NCI-H748 (cell line): ENCODE results near the gene TMPRSS9.

Experiments
- DNase-seq: peaks from one replicate; lab custom pipeline; 2025; ENCODE audit not compliant: unreplicated experiment; lab: John Stamatoyannopoulos, UW

TMPRSS9 gene

GRCh38 chr19:2358548-2359173 lies 1.4 kb upstream of the TMPRSS9 start:
- no peak for DNase-seq

DNA sequence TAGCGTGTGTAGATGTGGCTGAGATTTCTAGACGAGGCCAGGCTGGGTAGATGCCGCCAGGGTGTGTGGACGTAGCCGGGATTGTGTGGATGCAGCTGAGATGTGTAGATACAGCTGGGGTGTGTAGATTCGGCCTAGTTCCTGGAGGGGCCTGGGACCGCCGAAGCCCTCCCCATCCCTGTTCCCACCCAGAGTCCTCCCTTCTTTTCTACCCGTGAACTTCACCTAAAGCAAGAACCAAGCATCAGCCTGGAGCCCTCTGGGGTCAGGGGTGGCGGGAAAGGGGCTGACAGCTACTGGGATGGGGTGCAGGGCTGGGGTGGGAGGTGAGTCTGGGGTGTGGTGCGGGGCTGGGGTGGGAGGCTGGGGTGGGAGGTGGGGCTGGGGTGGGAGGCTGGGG lies 768 bp downstream of the TMPRSS9 start:
- no peak for DNase-seq

GRCh38 chr19:2361246-2362045 lies 1.4 kb downstream of the TMPRSS9 start:
- no peak for DNase-seq

GRCh38 chr19:2362046-2362969 lies 2.2 kb downstream of the TMPRSS9 start:
- DNase-seq = no peak

GRCh38 chr19:2362970-2363300 lies 2.9 kb downstream of the TMPRSS9 start:
- no peak for DNase-seq

GRCh38 chr19:2363419-2363818 lies 3.4 kb downstream of the TMPRSS9 start:
- no peak for DNase-seq

DNA sequence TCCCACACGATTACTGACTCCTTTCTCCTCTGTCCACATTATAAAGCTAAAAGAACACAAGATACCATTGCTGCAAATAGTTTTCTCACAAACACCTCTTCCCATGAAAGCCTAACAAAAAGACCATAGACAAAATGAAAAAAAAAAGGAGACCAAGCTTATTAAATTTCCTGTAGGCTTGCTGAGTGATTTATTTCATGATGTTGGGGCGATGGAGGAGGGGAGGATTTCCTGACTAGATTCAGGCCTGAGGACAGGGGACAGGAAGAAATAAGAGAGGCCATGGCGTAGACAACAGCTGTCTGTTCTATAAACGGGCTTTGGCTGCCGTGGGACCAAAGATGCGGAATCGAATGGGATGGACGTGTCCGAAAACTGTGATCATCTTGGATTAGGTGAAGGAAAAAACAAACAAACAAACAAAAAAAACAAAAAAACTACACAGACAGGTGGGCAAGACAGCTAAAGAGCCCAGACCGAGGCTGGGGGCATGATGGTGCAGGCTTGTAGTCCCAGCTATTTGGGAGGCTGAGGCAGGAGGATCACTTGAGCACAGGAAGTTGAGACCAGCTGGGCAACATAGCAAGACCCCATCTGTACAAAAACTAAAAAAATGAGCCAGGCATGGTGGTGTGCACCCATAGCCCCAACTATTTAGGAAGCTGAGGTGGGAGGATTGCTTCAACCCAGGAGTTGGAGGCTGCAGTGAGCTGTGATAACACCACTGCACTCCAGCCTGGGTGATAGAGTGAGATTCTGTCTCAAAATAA lies 5.3 kb downstream of the TMPRSS9 start:
- DNase-seq = no peak

- no peak for DNase-seq
These were observed 11.6 kb downstream of the TMPRSS9 start for GRCh38 chr19:2371656-2372055.

DNA sequence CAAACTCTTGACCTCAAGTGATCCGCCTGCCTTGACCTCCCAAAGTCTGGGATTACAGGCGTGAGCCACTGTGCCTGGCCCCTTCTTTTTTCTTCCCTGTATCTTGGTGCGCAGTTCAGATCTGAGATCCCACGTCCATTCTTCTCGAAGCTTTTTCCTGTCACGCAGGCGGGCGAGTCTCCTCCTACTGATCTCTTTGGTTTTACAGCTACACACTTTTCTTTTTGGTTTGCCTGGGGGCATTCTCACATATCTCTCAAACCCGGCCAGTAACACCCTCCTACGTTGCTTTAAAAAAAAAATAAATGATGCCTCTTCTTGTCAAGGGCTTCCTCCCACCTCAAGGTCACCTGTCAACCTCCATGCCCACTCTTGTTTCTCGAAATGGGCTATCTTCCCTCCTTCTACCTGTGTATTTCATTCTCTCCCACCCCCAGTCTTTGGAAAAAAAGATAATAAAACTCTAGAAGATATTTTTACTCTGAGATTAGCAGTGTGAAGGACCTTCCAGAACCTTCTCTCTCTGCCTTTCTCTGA lies 12.1 kb downstream of the TMPRSS9 start:
- DNase-seq = no peak

DNA sequence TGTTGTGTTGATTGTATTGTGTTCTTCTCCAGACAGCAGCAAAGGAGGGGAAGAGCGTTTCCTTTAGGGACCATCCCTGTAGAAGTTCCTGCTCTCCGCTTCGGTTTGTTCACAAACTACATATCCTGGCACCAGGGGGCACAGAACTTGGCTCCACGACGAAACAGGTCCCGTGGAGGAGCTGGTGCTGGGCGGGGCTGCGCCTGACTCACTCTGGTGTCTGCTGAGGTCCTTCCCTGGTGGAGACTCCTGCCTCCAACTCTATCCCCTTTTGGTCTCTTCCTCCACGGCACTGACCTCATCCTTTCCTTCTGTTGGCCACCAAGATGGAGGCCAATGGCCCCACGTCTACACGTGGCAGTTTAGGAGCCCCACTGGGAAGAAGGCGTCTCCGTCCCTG lies 14.7 kb downstream of the TMPRSS9 start:
- no peak for DNase-seq

DNA sequence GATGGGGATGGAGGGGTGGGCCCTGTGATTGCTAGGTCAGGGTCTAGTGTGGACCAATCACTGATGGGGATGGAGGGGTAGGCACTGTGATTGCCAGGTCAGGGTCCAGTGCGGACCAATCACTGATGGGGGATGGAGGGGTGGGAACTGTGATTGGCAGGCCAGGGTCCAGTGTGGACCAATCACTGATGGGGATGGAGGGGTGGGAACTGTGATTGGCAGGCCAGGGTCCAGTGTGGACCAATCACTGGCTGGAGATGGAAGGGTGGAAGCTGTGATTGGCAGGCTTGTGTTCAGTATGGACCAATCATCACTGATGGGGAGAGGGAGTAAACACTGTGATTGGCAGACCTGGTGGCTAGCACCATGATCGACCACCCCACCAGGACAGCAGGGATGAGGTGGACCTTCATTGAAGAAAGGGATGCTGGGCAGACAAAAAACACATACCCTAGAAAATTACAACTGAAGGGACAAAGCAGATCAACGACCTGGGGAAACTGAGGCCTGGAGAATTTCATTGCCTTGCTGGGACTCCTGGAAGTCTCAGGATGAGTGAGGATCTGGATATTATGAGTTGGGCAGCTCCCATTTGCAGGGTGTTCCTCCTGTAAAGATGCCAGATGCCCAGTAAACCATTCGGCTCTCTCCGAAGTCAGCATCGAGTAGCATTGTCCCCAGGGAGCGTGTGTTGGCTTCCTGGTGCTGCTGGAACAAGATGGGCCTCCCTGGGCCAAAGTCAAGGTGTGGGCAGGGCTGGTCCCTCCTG lies 15.5 kb downstream of the TMPRSS9 start:
- DNase-seq = no peak

DNA sequence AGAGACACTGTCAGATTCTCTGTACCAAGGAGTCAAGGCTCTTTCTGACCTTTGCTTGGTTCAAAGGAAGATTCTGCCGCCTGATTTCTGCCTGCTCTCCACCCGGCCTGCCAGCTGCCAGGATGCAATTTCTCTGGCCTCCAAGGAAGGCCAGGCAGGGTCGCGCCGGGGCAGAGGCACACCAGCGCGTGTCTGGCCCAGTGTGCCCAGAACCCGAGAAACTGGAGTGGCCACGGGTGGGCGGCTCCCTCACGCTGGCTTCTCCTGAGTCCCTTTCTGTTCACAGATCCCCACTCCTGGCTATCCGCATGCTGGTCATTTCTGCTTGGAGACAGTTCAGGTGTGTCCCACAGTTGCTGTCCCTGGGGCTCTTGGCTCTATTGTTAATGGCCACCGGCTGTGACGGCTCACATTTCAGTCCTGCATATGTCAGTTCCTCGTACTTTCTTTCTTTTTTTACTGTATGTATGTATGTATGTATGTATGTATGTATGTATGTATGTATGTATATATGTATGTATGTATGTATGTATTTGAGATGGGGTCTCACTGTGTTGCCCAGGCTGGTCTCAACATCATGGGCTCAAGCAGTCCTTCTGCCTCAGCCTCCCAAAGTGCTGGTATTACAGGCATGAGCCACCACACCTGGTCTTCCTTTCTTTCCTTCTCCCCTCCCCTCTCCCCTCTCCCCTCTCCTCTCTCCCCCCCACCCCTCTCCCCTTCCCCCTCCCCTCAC lies 16.9 kb downstream of the TMPRSS9 start:
- no peak for DNase-seq

DNA sequence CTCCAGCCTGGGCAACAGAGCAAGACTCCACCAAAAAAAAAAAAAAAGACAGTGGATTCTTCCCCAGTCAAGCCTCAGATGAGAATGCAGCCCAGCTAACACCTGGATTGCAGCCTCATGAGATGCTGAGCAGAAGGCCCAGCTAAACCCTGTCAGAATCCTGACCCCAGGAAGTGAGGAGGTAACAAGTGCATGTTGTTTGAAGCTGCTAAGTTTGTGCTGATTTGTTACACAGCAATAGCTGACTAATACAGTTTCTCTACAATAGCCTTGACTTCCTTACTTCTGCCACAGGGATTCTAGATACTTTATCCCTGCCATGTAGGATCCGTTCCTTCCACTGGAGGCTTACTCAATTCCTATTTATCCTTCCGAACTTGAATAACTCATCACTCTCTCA lies 20.5 kb downstream of the TMPRSS9 start:
- no peak for DNase-seq

GRCh38 chr19:2381148-2381820 lies 21.2 kb downstream of the TMPRSS9 start:
- DNase-seq = no peak

GRCh38 chr19:2382530-2383222 lies 22.6 kb downstream of the TMPRSS9 start:
- DNase-seq = no peak

DNA sequence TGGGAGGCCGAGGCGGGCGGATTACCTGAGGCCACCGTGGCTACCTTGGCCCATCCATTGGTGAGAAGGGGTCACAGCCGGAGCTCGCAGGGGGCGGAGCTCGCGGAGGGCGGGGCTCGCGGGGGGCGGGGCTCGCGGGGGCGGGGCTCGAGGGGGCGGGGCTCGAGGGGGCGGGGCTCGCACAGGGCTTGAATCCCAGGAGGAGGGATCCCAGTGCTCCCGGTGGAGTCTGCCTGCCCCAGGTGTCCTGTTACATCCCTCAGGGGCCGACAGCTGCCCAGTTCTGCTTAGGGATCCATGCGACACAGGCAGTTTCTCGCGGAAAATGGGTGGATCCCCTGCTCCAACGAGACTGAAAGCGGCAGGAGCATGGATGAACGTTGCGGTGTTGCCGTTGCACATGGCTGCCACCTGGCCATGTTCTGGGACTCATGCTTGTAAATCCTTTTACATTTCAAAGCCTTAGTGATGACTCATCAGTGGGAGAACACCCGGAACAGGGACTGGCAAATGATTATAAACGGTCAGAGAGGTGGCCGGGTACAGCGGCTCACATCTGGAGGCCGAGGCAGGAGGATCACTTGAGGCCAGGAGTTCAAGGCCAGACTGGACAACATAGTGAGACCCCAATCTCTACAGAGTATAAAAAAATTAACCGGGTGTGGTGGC lies 25.1 kb downstream of the TMPRSS9 start:
- DNase-seq = peak; percentile 90

DNA sequence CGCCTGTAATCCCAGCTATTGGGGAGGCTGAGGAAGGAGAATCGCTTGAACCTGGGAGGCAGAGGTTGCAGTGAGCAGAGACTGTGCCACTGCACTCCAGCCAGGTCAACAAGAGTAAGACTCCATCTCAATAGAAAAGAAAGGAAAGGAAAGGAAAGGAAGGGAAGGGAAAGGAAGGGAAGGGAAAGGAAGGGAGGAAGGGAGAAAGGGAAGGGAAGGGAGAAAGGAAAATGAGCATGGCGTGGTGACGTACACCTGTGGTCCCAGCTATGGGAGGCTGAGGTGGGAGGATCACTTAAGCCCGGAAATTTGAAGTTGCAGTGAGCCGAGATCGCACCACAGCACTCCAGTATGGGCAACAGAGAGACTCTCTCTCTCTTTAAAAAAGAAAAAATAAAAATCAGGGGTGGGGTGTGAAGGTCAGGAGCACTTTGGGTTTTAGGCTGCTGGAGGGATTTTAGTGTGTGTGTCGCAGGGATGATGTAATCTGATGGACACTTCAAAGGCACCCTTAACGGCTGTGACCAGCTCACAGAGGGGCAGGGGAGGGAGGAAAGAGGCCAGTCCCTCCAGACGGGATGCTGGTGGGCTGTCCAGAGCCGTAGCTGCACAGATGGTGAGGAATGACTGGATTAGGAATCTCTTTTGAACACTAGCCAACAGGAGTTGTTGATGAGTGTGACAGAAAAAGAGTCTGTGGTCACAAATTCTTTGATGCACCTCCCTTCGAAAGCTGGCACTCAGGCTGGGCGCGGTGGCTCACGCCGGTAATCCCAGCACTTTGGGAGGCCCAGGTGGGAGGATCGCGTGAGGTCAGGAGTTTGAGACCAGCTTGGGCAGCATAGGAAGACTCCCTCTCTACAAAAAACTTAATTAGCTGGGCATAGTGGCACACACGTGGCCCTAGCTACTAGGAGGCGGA lies 27.6 kb downstream of the TMPRSS9 start:
- DNase-seq = no peak
